ENCODE results near the gene KIF2C. TPM values are rescaled to one million over a fixed set of nuclear protein-coding genes. Genes with fewer than 3 reads are reported as not detected.
A peak's percentile ranks its signal among the peaks of the same experiment; 100 is the strongest.
"Not testable (repeated sequence)": the region's sequence is repeated elsewhere in the genome, so short reads cannot be mapped to it uniquely, and the experiment has no call there.

Gene KIF2C
- total RNA-seq, 2 experiments from 2014 or later = 140 to 159 TPM

GRCh38 chr1:44696789-44697345, 42.8 kb upstream of the KIF2C start:
- Histone ChIP-seq H4K20me1 (ENCODE audit: insufficient read depth, low read length) (no peaks in the 10 kb centered on the region), H3K9me3 (ENCODE audit: low read length) (no peaks in the 10 kb centered on the region; the same call in 1 of the 2 replicates), H3K4me2 (ENCODE audit: low read length) (peak overlapping the region; percentile 56), H3K27ac (ENCODE audit: low read depth, low read length, poor library complexity, severe bottlenecking) (peak overlapping the region; percentile 80), H3K79me2 (ENCODE audit: insufficient read depth, low read depth, low read length) (no peaks in the 10 kb centered on the region), H3K4me3 (ENCODE audit: low read depth, low read length, poor library complexity, severe bottlenecking) (peak overlapping the region; percentile 25), H3K9me2 (ENCODE audit: insufficient read depth, low read length) (no peaks in the 10 kb centered on the region), H3K36me3 (ENCODE audit: insufficient read depth, low read length) (no peaks in the 10 kb centered on the region; the same call in 1 of the 2 replicates), H2AFZ (ENCODE audit: low read length) (peak overlapping the region; percentile 28; the same call in 1 of the 2 replicates), H3K4me1 (ENCODE audit: insufficient read depth, low read length, poor library complexity, severe bottlenecking) (peaks cover 57% of the 10 kb centered on the region)
- peak; percentile 73 for DNase-seq (ENCODE audit: low spot score)
- ChIA-PET POLR2A (interaction anchor here (0.7 to 5.7 kb wide), 14 partner anchors 9 to 124 kb away, joined by 3 to 69 read pairs (median 6); partner anchors contain the start of genes ARMH1, RNU5D-1 and TMEM53), CTCF (ENCODE audit: unreplicated experiment) (interaction anchor here (0.6 to 2.2 kb wide), 7 partner anchors 10 to 297 kb away, joined by 3 to 11 read pairs (median 4); partner anchors contain the start of gene TMEM53)
- TSS peak; percentile 60 for BruUV-seq (replicated peaks)
- TF ChIP-seq EZH2phosphoT487 (IDR thresholded peaks at IDR 0.05; ENCODE audit: borderline replicate concordance, low read depth, low read length) = no peak
- TF ChIP-seq CTCF (conservative IDR thresholded peaks at IDR 0.05; ENCODE audit: low read length) = no peak
- intact Hi-C loops (cut with micrococcal nuclease; ENCODE audit: unreplicated experiment) = no loop called here

GRCh38 chr1:44698138-44698537, 41.5 kb upstream of the KIF2C start:
- Histone ChIP-seq H2AFZ (ENCODE audit: low read length) (peak overlapping the region; percentile 28; the same call in 1 of the 2 replicates), H3K4me3 (ENCODE audit: low read depth, low read length, poor library complexity, severe bottlenecking) (no peak overlapping the region), H3K9me3 (ENCODE audit: low read length) (no peaks in the 10 kb centered on the region), H3K27ac (ENCODE audit: low read depth, low read length, poor library complexity, severe bottlenecking) (peak overlapping the region; percentile 80), H3K79me2 (ENCODE audit: insufficient read depth, low read depth, low read length) (no peaks in the 10 kb centered on the region), H3K9me2 (ENCODE audit: insufficient read depth, low read length) (no peaks in the 10 kb centered on the region), H3K36me3 (ENCODE audit: insufficient read depth, low read length) (no peaks in the 10 kb centered on the region), H4K20me1 (ENCODE audit: insufficient read depth, low read length) (no peaks in the 10 kb centered on the region), H3K4me2 (ENCODE audit: low read length) (peak overlapping the region; percentile 56), H3K4me1 (ENCODE audit: insufficient read depth, low read length, poor library complexity, severe bottlenecking) (peaks cover 55% of the 10 kb centered on the region)
- DNase-seq (ENCODE audit: low spot score) = peak; percentile 57
- no TSS peak for BruUV-seq (replicated peaks)
- intact Hi-C loops (cut with micrococcal nuclease; ENCODE audit: unreplicated experiment) = no loop called here
- ChIA-PET POLR2A (interaction anchor here (1.0 to 5.7 kb wide), 5 partner anchors 9 to 24 kb away, joined by 3 to 69 read pairs (median 6); partner anchors contain the start of genes ARMH1 and TMEM53), CTCF (ENCODE audit: unreplicated experiment) (interaction anchor here (1.5 to 1.8 kb wide), 2 partner anchors 9 to 22 kb away, joined by 3 to 6 read pairs; no protein-coding TSS in a partner anchor)
- TF ChIP-seq CTCF (conservative IDR thresholded peaks at IDR 0.05; ENCODE audit: low read length) (no peak), EZH2phosphoT487 (IDR thresholded peaks at IDR 0.05; ENCODE audit: borderline replicate concordance, low read depth, low read length) (no peak)

GRCh38 chr1:44699375-44699774, 40.3 kb upstream of the KIF2C start:
- POLR2A ChIA-PET; CTCF ChIA-PET (ENCODE audit: unreplicated experiment); H3K4me3 ChIP-seq (ENCODE audit: low read depth, low read length, poor library complexity, severe bottlenecking); H3K9me3 ChIP-seq (ENCODE audit: low read length); H3K79me2 ChIP-seq (ENCODE audit: insufficient read depth, low read depth, low read length); DNase-seq (ENCODE audit: low spot score); H3K27ac ChIP-seq (ENCODE audit: low read depth, low read length, poor library complexity, severe bottlenecking); H3K9me2 ChIP-seq (ENCODE audit: insufficient read depth, low read length); H3K4me2 ChIP-seq (ENCODE audit: low read length); intact Hi-C loops (cut with micrococcal nuclease; ENCODE audit: unreplicated experiment); H2AFZ ChIP-seq (ENCODE audit: low read length); BruUV-seq (replicated peaks); H4K20me1 ChIP-seq (ENCODE audit: insufficient read depth, low read length); H3K36me3 ChIP-seq (ENCODE audit: insufficient read depth, low read length): not testable (repeated sequence)
- H3K4me1 ChIP-seq (ENCODE audit: insufficient read depth, low read length, poor library complexity, severe bottlenecking) = peaks cover 43% of the 10 kb centered on the region

Measured in OCI-LY7 (cell line).